Measurements from ENCODE around the gene CFAP210. TPM values are rescaled to one million over a fixed set of nuclear protein-coding genes. Genes with fewer than 3 reads are reported as not detected.
"Not testable (repeated sequence)": the region's sequence is repeated elsewhere in the genome, so short reads cannot be mapped to it uniquely, and the experiment has no call there.

CFAP210 gene
- total and polyA plus RNA-seq, 4 experiments from 2014 or later = not detected

GRCh38 chr2:169625781-169626180 lies 68.4 kb downstream of the CFAP210 start:
- peaks cover 36 to 58% of the 10 kb centered on the region in 2 donors for H3K36me3 Mint-ChIP-seq

GRCh38 chr2:169623235-169623634 lies 71.0 kb downstream of the CFAP210 start:
- peaks cover 6 to 32% (median 21%) of the 10 kb centered on the region in 4 donors for H3K4me1 Mint-ChIP-seq
- H3K4me1 ChIP-seq (ENCODE audit: insufficient read depth, low read length) = no peaks in the 10 kb centered on the region
- no peaks in the 10 kb centered on the region for H3K9me3 Mint-ChIP-seq
- H3K27ac ChIP-seq (ENCODE audit: low read depth, low read length) = no peak overlapping the region
- no peaks in the 10 kb centered on the region for H3K27me3 ChIP-seq (ENCODE audit: insufficient read depth, low read length)
- no peak overlapping the region for H3K4me3 ChIP-seq (ENCODE audit: low read length in 2 of 2)
- no peaks in the 10 kb centered on the region for H3K27me3 Mint-ChIP-seq
- DNase-seq = no peak
- no peaks in the 10 kb centered on the region for H3K9me3 ChIP-seq (ENCODE audit: control insufficient read depth in 1 of 2, low read length in 2 of 2)
- intact Hi-C loops (cut with micrococcal nuclease) = no loop called here
- peaks cover 23% of the 10 kb centered on the region for H3K36me3 ChIP-seq (ENCODE audit: insufficient read depth, low read length)
- peaks cover 47 to 70% of the 10 kb centered on the region in 2 donors for H3K36me3 Mint-ChIP-seq
- no peak overlapping the region for H3K4me3 Mint-ChIP-seq
- ChIA-PET CTCF (ENCODE audit: partially characterized antibody) (no interaction called here), POLR2A (ENCODE audit: partially characterized antibody) (no interaction called here)
- H3K27ac Mint-ChIP-seq = no peak overlapping the region

More at GRCh38 chr2:169625781-169626180, 68.4 kb downstream of the CFAP210 start:
- H3K27me3 Mint-ChIP-seq = no peaks in the 10 kb centered on the region
- Histone ChIP-seq H3K9me3 (ENCODE audit: control insufficient read depth in 1 of 2, low read length in 2 of 2) (no peaks in the 10 kb centered on the region), H3K27ac (ENCODE audit: low read depth, low read length) (no peak overlapping the region), H3K27me3 (ENCODE audit: insufficient read depth, low read length) (no peaks in the 10 kb centered on the region), H3K4me3 (ENCODE audit: low read length in 2 of 2) (no peak overlapping the region), H3K4me1 (ENCODE audit: insufficient read depth, low read length) (no peaks in the 10 kb centered on the region), H3K36me3 (ENCODE audit: insufficient read depth, low read length) (peaks cover 19% of the 10 kb centered on the region)
- no peak overlapping the region for H3K27ac Mint-ChIP-seq
- intact Hi-C loops (cut with micrococcal nuclease) = no loop called here
- H3K4me1 Mint-ChIP-seq = peaks cover 0 to 13% (median 2%) of the 10 kb centered on the region in 4 donors
- H3K4me3 Mint-ChIP-seq = no peak overlapping the region
- no peaks in the 10 kb centered on the region for H3K9me3 Mint-ChIP-seq
- ChIA-PET POLR2A (ENCODE audit: partially characterized antibody) (no interaction called here), CTCF (ENCODE audit: partially characterized antibody) (no interaction called here)
- no peak for DNase-seq

- H3K27me3 ChIP-seq (ENCODE audit: insufficient read depth, low read length) = no peaks in the 10 kb centered on the region
- intact Hi-C loops (cut with micrococcal nuclease) = no loop called here
- CTCF ChIA-PET (ENCODE audit: partially characterized antibody) = no interaction called here
- H3K27me3 Mint-ChIP-seq = no peaks in the 10 kb centered on the region
- H3K9me3 Mint-ChIP-seq = peaks cover 0 to 3% (median 0%) of the 10 kb centered on the region in 8 donors
- POLR2A ChIA-PET (ENCODE audit: partially characterized antibody) = no interaction called here
- H3K36me3 ChIP-seq (ENCODE audit: insufficient read depth, low read length) = peaks cover 25% of the 10 kb centered on the region
- no peaks in the 10 kb centered on the region for H3K9me3 ChIP-seq (ENCODE audit: control insufficient read depth in 1 of 2, low read length in 2 of 2)
- peaks cover 68 to 76% of the 10 kb centered on the region in 2 donors for H3K36me3 Mint-ChIP-seq
- no peak overlapping the region for H3K27ac ChIP-seq (ENCODE audit: low read depth, low read length)
- DNase-seq = no peak
- H3K4me3 ChIP-seq (ENCODE audit: low read length in 2 of 2) = no peak overlapping the region
- H3K27ac Mint-ChIP-seq = peak overlapping the region in 1 of 7 donors; percentile 3
- no peak overlapping the region for H3K4me3 Mint-ChIP-seq
- no peaks in the 10 kb centered on the region for H3K4me1 ChIP-seq (ENCODE audit: insufficient read depth, low read length)
- peaks cover 10 to 41% (median 34%) of the 10 kb centered on the region in 4 donors for H3K4me1 Mint-ChIP-seq
Observed at GRCh38 chr2:169620509-169620908, 73.7 kb downstream of the CFAP210 start.

- H3K27me3 Mint-ChIP-seq = no peaks in the 10 kb centered on the region
- no peak overlapping the region for H3K4me3 Mint-ChIP-seq
- DNase-seq = no peak
- CTCF ChIA-PET (ENCODE audit: partially characterized antibody) = no interaction called here
- Histone ChIP-seq H3K36me3 (ENCODE audit: insufficient read depth, low read length) (peaks cover 31% of the 10 kb centered on the region), H3K27ac (ENCODE audit: low read depth, low read length) (no peak overlapping the region), H3K4me3 (ENCODE audit: low read length in 2 of 2) (no peak overlapping the region), H3K27me3 (ENCODE audit: insufficient read depth, low read length) (no peaks in the 10 kb centered on the region), H3K4me1 (ENCODE audit: insufficient read depth, low read length) (no peaks in the 10 kb centered on the region), H3K9me3 (ENCODE audit: control insufficient read depth in 1 of 2, low read length in 2 of 2) (no peaks in the 10 kb centered on the region)
- intact Hi-C loops (cut with micrococcal nuclease) = no loop called here
- H3K4me1 Mint-ChIP-seq = peaks cover 10 to 41% (median 34%) of the 10 kb centered on the region in 4 donors
- POLR2A ChIA-PET (ENCODE audit: partially characterized antibody) = no interaction called here
- H3K27ac Mint-ChIP-seq = no peak overlapping the region
- H3K9me3 Mint-ChIP-seq = peaks cover 0 to 3% (median 0%) of the 10 kb centered on the region in 8 donors
- H3K36me3 Mint-ChIP-seq = peaks cover 68 to 77% of the 10 kb centered on the region in 2 donors
Observed at GRCh38 chr2:169619946-169620345, 74.3 kb downstream of the CFAP210 start.

- H3K9me3 Mint-ChIP-seq; intact Hi-C loops (cut with micrococcal nuclease); H3K4me1 ChIP-seq (ENCODE audit: insufficient read depth, low read length); H3K27ac ChIP-seq (ENCODE audit: low read depth, low read length); CTCF ChIA-PET (ENCODE audit: partially characterized antibody); H3K27me3 Mint-ChIP-seq; H3K4me3 Mint-ChIP-seq; H3K27me3 ChIP-seq (ENCODE audit: insufficient read depth, low read length); H3K4me3 ChIP-seq (ENCODE audit: low read length in 2 of 2); DNase-seq; POLR2A ChIA-PET (ENCODE audit: partially characterized antibody); H3K9me3 ChIP-seq (ENCODE audit: control insufficient read depth in 1 of 2, low read length in 2 of 2): not testable (repeated sequence)
- peaks cover 8 to 36% (median 30%) of the 10 kb centered on the region in 4 donors for H3K4me1 Mint-ChIP-seq
- H3K36me3 Mint-ChIP-seq = peaks cover 84 to 85% of the 10 kb centered on the region in 2 donors
- H3K36me3 ChIP-seq (ENCODE audit: insufficient read depth, low read length) = peaks cover 33% of the 10 kb centered on the region
- H3K27ac Mint-ChIP-seq = peak overlapping the region in 1 of 7 donors; percentile 19
Observed at GRCh38 chr2:169615982-169616381, 78.2 kb downstream of the CFAP210 start.

- Mint-ChIP-seq H3K4me3 (no peak overlapping the region), H3K27me3 (no peaks in the 10 kb centered on the region), H3K27ac (no peak overlapping the region), H3K9me3 (peaks cover 0 to 3% (median 0%) of the 10 kb centered on the region in 8 donors), H3K4me1 (peaks cover 8 to 21% (median 18%) of the 10 kb centered on the region in 4 donors), H3K36me3 (peaks cover 88 to 90% of the 10 kb centered on the region in 2 donors)
- intact Hi-C loops (cut with micrococcal nuclease) = no loop called here
- no peaks in the 10 kb centered on the region for H3K4me1 ChIP-seq (ENCODE audit: insufficient read depth, low read length)
- no peaks in the 10 kb centered on the region for H3K27me3 ChIP-seq (ENCODE audit: insufficient read depth, low read length)
- no peaks in the 10 kb centered on the region for H3K9me3 ChIP-seq (ENCODE audit: control insufficient read depth in 1 of 2, low read length in 2 of 2)
- ChIA-PET CTCF (ENCODE audit: partially characterized antibody) (no interaction called here), POLR2A (ENCODE audit: partially characterized antibody) (no interaction called here)
- peaks cover 47% of the 10 kb centered on the region for H3K36me3 ChIP-seq (ENCODE audit: insufficient read depth, low read length)
- DNase-seq = no peak
- H3K4me3 ChIP-seq (ENCODE audit: low read length in 2 of 2) = no peak overlapping the region
- H3K27ac ChIP-seq (ENCODE audit: low read depth, low read length) = no peak overlapping the region
Observed at GRCh38 chr2:169613876-169614275, 80.3 kb downstream of the CFAP210 start.

GRCh38 chr2:169609264-169609663 lies 84.9 kb downstream of the CFAP210 start:
- Mint-ChIP-seq H3K36me3 (peaks cover 65 to 66% of the 10 kb centered on the region in 2 donors), H3K27ac (peak overlapping the region in 1 of 7 donors; percentile 14), H3K27me3 (no peaks in the 10 kb centered on the region), H3K9me3 (no peaks in the 10 kb centered on the region), H3K4me1 (peaks cover 0 to 4% (median 1%) of the 10 kb centered on the region in 4 donors), H3K4me3 (no peak overlapping the region)
- ChIA-PET CTCF (ENCODE audit: partially characterized antibody) (no interaction called here), POLR2A (ENCODE audit: partially characterized antibody) (no interaction called here)
- intact Hi-C loops (cut with micrococcal nuclease) = no loop called here
- Histone ChIP-seq H3K4me3 (ENCODE audit: low read length in 2 of 2) (no peak overlapping the region), H3K9me3 (ENCODE audit: control insufficient read depth in 1 of 2, low read length in 2 of 2) (no peaks in the 10 kb centered on the region), H3K36me3 (ENCODE audit: insufficient read depth, low read length) (peaks cover 46% of the 10 kb centered on the region), H3K4me1 (ENCODE audit: insufficient read depth, low read length) (no peaks in the 10 kb centered on the region), H3K27ac (ENCODE audit: low read depth, low read length) (no peak overlapping the region), H3K27me3 (ENCODE audit: insufficient read depth, low read length) (no peaks in the 10 kb centered on the region)
- DNase-seq = no peak
